Fibroblast of the conjunctiva (primary cell): ENCODE results near the gene RASAL2.
A peak's percentile ranks its signal among the peaks of the same experiment; 100 is the strongest.
"Not testable (repeated sequence)": the region's sequence is repeated elsewhere in the genome, so short reads cannot be mapped to it uniquely, and the experiment has no call there.

Experiments used
- DNase-seq: peaks from one replicate; pipeline ENCODE4 v3.0.0-alpha.2; 2010; ENCODE audit warnings: low read depth

The RASAL2 gene

GRCh38 chr1:178165196-178165595 lies 71.3 kb downstream of the RASAL2 start:
- DNase-seq = no peak

- DNase-seq = no peak
Observed at GRCh38 chr1:178166429-178167024, 72.6 kb downstream of the RASAL2 start.

- DNase-seq = no peak
Observed at GRCh38 chr1:178168536-178168935, 74.6 kb downstream of the RASAL2 start.

- DNase-seq = no peak
Observed at GRCh38 chr1:178169649-178170048, 75.7 kb downstream of the RASAL2 start.

- no peak for DNase-seq
Observed at GRCh38 chr1:178172939-178173338, 79.0 kb downstream of the RASAL2 start.

- DNase-seq = no peak
Observed at GRCh38 chr1:178174539-178174938, 80.6 kb downstream of the RASAL2 start.

GRCh38 chr1:178180405-178180804 lies 86.5 kb downstream of the RASAL2 start:
- no peak for DNase-seq

- DNase-seq = no peak
Observed at GRCh38 chr1:178183796-178184195, 89.9 kb downstream of the RASAL2 start.

GRCh38 chr1:178188306-178188705 lies 94.4 kb downstream of the RASAL2 start:
- no peak for DNase-seq

- DNase-seq = no peak
Observed at GRCh38 chr1:178189814-178190213, 95.9 kb downstream of the RASAL2 start.

- no peak for DNase-seq
Observed at GRCh38 chr1:178190881-178191280, 97.0 kb downstream of the RASAL2 start.

- peak; percentile 9 for DNase-seq
Observed at GRCh38 chr1:178192686-178193085, 98.8 kb downstream of the RASAL2 start.

GRCh38 chr1:178196631-178197030 lies 102.7 kb downstream of the RASAL2 start:
- DNase-seq = no peak

- DNase-seq = not testable (repeated sequence)
Observed at GRCh38 chr1:178202095-178202494, 108.2 kb downstream of the RASAL2 start.

- DNase-seq = not testable (repeated sequence)
Observed at GRCh38 chr1:178202546-178202945, 108.6 kb downstream of the RASAL2 start.

GRCh38 chr1:178208269-178208856 lies 114.5 kb downstream of the RASAL2 start:
- DNase-seq = not testable (repeated sequence)

GRCh38 chr1:178209935-178210334 lies 116.0 kb downstream of the RASAL2 start:
- no peak for DNase-seq

GRCh38 chr1:178218550-178218949 lies 124.6 kb downstream of the RASAL2 start:
- no peak for DNase-seq

GRCh38 chr1:178220094-178220493 lies 126.2 kb downstream of the RASAL2 start:
- no peak for DNase-seq

- DNase-seq = no peak
Observed at GRCh38 chr1:178223289-178223688, 129.4 kb downstream of the RASAL2 start.

- no peak for DNase-seq
Observed at GRCh38 chr1:178224358-178224757, 130.5 kb downstream of the RASAL2 start.

GRCh38 chr1:178230881-178231409 lies 137.0 kb downstream of the RASAL2 start:
- no peak for DNase-seq

- DNase-seq = no peak
Observed at GRCh38 chr1:178232108-178232507, 138.2 kb downstream of the RASAL2 start.

GRCh38 chr1:178232949-178233348 lies 139.0 kb downstream of the RASAL2 start:
- peak; percentile 23 for DNase-seq
